Endothelial cell (in vitro differentiated cells): Measurements from ENCODE around the gene FRMD1. TPM values are rescaled to one million over a fixed set of nuclear protein-coding genes. Genes with fewer than 3 reads are reported as not detected.

Experiments
- DNase-seq: peaks from one replicate; pipeline ENCODE4 v3.0.0; 2021; ENCODE audit warnings: low spot score
- H3K27ac Mint-ChIP-seq: one replicate; pipeline ENCODE4 v1.8.0; 2021; ENCODE audit warnings: mixed read lengths, inconsistent platforms; ENCODE audit not compliant: unreplicated experiment
- H3K27me3 Mint-ChIP-seq: one replicate; pipeline ENCODE4 v1.8.0; 2021; ENCODE audit warnings: mild to moderate bottlenecking, moderate library complexity, mixed read lengths, inconsistent platforms; ENCODE audit not compliant: unreplicated experiment
- H3K36me3 Mint-ChIP-seq: one replicate; pipeline ENCODE4 v1.8.0; 2021; ENCODE audit warnings: mild to moderate bottlenecking, low read depth, mixed read lengths, inconsistent platforms; ENCODE audit not compliant: unreplicated experiment
- H3K4me1 Mint-ChIP-seq: one replicate; pipeline ENCODE4 v1.8.0; 2021; ENCODE audit warnings: mild to moderate bottlenecking, mixed read lengths, inconsistent platforms; ENCODE audit not compliant: unreplicated experiment
- H3K4me3 Mint-ChIP-seq: one replicate; pipeline ENCODE4 v1.8.0; 2021; ENCODE audit warnings: mild to moderate bottlenecking, mixed read lengths, inconsistent platforms; ENCODE audit not compliant: unreplicated experiment
- H3K9me3 Mint-ChIP-seq: one replicate; pipeline ENCODE4 v1.8.0; 2021; ENCODE audit warnings: mixed read lengths, inconsistent platforms; ENCODE audit not compliant: unreplicated experiment
- total RNA-seq: library from RNA; stranded (reverse); fragmentation: NEBNext Ultra II Directional; extraction: Animal tissue kit (Norgen Biotek cat#: 25700); gene quantifications from one replicate; pipeline ENCODE4 v1.2.1, GENCODE V29; 2021; ENCODE audit not compliant: unreplicated experiment
- TF ChIP-seq, protein P1 (sequence below): fragments of 200-600 bp; sonication (generic); IDR thresholded peaks from one replicate; pipeline ENCODE4 v1.5.0; 2021; ENCODE audit warnings: antibody characterized with exemption; ENCODE audit not compliant: unreplicated experiment

Gene FRMD1
- total RNA-seq, 1 donor from 2014 or later, result 0.05 TPM

DNA sequence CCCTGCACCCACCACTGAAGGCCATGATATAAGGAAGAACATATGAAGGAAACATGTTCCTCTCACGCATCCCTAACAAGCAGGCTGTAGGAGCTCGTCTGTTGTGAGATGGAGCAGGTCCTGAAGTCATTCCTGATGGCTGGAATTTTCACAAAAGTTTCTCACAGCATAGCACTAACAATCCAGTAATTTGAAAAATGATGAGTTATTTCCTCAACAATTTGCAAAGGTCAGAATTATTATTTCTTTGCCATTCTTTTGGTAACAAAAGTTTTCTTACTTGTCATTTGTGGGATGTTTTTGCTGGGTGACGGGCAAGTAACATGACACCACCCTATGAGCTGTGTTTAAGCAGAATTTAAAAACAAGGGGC, 27.6 kb upstream of the FRMD1 start:
- Mint-ChIP-seq H3K4me3 (no peak overlapping the region), H3K27me3 (peaks cover 15% of the 10 kb centered on the region), H3K4me1 (peaks cover 4% of the 10 kb centered on the region), H3K36me3 (no peaks in the 10 kb centered on the region), H3K9me3 (no peaks in the 10 kb centered on the region), H3K27ac (no peak overlapping the region)
- no peak for DNase-seq
- TF ChIP-seq, protein P1, sequence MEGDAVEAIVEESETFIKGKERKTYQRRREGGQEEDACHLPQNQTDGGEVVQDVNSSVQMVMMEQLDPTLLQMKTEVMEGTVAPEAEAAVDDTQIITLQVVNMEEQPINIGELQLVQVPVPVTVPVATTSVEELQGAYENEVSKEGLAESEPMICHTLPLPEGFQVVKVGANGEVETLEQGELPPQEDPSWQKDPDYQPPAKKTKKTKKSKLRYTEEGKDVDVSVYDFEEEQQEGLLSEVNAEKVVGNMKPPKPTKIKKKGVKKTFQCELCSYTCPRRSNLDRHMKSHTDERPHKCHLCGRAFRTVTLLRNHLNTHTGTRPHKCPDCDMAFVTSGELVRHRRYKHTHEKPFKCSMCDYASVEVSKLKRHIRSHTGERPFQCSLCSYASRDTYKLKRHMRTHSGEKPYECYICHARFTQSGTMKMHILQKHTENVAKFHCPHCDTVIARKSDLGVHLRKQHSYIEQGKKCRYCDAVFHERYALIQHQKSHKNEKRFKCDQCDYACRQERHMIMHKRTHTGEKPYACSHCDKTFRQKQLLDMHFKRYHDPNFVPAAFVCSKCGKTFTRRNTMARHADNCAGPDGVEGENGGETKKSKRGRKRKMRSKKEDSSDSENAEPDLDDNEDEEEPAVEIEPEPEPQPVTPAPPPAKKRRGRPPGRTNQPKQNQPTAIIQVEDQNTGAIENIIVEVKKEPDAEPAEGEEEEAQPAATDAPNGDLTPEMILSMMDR, result no peak

DNA sequence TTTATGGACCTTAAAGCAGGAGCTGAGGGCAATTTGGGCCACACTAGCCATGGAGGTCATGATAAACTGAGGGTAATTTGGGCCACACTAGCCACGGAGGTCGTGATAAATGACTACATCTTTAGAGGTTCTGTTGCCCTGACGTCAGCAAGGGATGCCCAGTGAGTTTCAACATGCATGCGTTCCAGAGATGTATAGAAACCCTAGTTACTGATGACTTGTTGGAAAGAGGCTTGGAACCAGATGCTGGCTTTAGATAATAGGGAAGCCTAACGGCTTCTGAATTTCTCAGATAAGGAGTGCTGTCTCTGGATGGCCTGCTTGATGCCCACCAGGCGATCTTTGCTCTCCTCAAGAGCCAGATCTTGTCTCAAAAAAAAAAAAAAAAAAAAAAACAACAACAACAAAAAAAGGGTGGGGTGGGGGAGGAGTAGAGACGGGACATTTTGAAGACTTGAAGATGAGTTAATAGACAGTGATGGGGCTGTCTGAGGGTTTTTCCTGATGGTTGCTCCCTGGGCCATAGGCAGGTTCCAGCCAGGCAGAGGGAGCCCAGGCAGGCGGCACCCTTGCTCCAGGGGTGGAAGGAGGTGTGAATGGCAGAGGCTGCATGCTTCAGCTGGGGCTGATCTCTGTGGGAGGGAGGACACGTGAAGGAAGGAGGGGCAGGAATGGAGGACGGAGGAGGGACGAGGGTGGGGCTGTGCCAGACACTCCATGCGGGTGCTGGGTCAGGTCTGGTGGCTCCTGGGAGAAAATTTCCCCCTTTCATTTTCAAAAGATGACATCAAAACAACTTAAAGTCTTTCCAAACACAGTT, 27.0 kb upstream of the FRMD1 start:
- Mint-ChIP-seq H3K27me3 (peaks cover 15% of the 10 kb centered on the region), H3K27ac (no peak overlapping the region), H3K4me1 (peaks cover 4% of the 10 kb centered on the region), H3K4me3 (no peak overlapping the region), H3K36me3 (no peaks in the 10 kb centered on the region), H3K9me3 (no peaks in the 10 kb centered on the region)
- DNase-seq, result no peak
- TF ChIP-seq, protein P1, result no peak

DNA sequence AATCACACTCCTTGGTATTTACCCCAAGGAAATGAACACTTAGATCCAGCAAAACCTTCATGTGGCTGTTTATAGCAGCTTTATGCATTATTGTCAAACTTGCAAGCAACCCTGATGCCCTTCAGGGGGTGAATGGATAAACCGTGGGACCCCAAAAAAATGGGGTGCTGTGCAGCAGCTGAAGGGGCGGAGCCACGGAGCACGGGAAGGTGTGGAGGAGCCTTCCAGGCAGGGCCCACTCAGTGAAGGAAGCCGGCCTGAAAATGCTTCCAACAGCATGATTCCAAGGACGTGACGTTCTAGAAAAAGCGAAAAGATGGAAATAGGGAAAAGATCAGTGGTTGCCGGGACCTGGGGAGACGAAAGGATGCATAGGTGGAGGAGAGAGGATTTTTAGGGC, 25.6 kb upstream of the FRMD1 start:
- Mint-ChIP-seq H3K4me3 (no peak overlapping the region), H3K36me3 (no peaks in the 10 kb centered on the region), H3K27me3 (peaks cover 20% of the 10 kb centered on the region), H3K27ac (no peak overlapping the region), H3K4me1 (peaks cover 4% of the 10 kb centered on the region), H3K9me3 (no peaks in the 10 kb centered on the region)
- DNase-seq, result no peak
- TF ChIP-seq, protein P1, result no peak

DNA sequence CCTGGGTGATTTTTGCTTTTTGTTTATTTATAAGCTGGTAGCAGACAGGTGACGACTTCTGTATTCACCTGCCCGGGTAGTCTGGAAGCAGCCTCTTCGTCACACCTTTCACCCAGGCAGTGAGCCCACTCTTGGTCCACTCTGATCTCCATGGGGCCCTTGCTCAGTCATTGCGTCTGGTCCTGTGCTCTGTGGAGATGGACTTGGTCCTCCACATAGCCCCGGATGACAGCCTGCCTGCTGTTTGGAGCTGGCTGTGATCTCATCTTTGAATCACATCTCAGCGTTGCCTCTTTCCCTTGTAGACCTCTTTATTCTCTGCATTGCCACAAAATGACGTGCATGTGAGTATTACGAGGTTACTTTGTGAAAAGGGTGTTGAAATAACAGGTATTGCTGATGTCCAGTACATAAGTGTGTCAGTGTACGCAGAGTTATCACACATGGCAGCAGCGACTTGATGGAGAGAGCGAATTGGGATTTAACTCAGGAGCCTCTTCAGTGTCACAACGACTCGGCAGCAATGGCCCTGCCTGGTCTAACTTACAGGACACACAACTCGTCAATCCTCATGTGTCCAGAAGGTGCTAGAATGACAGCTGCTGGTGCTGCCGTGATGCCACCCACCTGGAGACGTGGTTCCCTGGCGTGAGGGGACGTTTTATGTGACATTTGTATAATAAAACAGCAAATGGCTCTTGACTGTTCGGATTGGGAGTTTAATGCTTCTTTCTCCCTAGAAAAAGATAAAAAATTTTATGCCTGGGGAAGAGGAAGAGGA, 24.2 kb upstream of the FRMD1 start:
- no peak overlapping the region for H3K4me3 Mint-ChIP-seq
- H3K4me1 Mint-ChIP-seq, result no peaks in the 10 kb centered on the region
- DNase-seq, result no peak
- TF ChIP-seq, protein P1, result no peak
- no peaks in the 10 kb centered on the region for H3K36me3 Mint-ChIP-seq
- no peaks in the 10 kb centered on the region for H3K9me3 Mint-ChIP-seq
- H3K27me3 Mint-ChIP-seq, result peaks cover 28% of the 10 kb centered on the region
- no peak overlapping the region for H3K27ac Mint-ChIP-seq
